ENCODE measurements around the gene SMNDC1. TPM values are rescaled to one million over a fixed set of nuclear protein-coding genes. Genes with fewer than 3 reads are reported as not detected.

SMNDC1 gene
- total and polyA plus RNA-seq, 2 of the 4 experiments (the other 2 are of a cell fraction), result 3.9 to 15.1 TPM

- H3K56ac ChIP-seq (ENCODE audit: extremely low read depth, insufficient read depth, low read length), result no peak overlapping the region
- H2BK20ac ChIP-seq (ENCODE audit: low read depth, low read length), result no peak overlapping the region
- dilution Hi-C loops (cut with HindIII; ENCODE audit: low sequenced_read_pairs, unreplicated experiment) (no loop called here), in situ Hi-C loops (cut with MboI; ENCODE audit: low sequenced_read_pairs) (no loop called here), intact Hi-C loops (cut with micrococcal nuclease) (no loop called here)
- no peak overlapping the region for H3K4ac ChIP-seq (ENCODE audit: low read depth, low read length)
- H3K4me3 ChIP-seq (ENCODE audit: insufficient read depth, low read depth, low read length), result no peak overlapping the region
- H3K4me1 ChIP-seq (ENCODE audit: control insufficient read depth, insufficient read depth, low read length), result no peaks in the 10 kb centered on the region; the same call in 1 of the 2 replicates
- H3K9me1 ChIP-seq (ENCODE audit: insufficient read depth, low read length), result no peaks in the 10 kb centered on the region
- H2BK5ac ChIP-seq (ENCODE audit: low read depth, low read length, poor library complexity, severe bottlenecking), result no peak overlapping the region
- ChIA-PET POLR2A (ENCODE audit: unreplicated experiment) (no interaction called here), CTCF (interaction anchor here (0.5 to 0.9 kb wide), 2 partner anchors 21 to 364 kb away, joined by 4 read pairs; no protein-coding TSS in a partner anchor)
- H3K14ac ChIP-seq (replicated peaks; ENCODE audit: low read depth, low read length), result no peak overlapping the region
- no TSS peak for BruUV-seq (replicated peaks)
- H4K5ac ChIP-seq (ENCODE audit: low read depth, low read length), result no peak overlapping the region
- H4K20me1 ChIP-seq (ENCODE audit: insufficient read depth, low read length), result no peaks in the 10 kb centered on the region
- ATAC-seq (ENCODE audit: low read depth), result no peak
- H2AK5ac ChIP-seq (ENCODE audit: low read depth, low read length), result no peak overlapping the region
- no peak for DNase-seq
- H3K9me3 ChIP-seq (ENCODE audit: control insufficient read depth, insufficient read depth, low read length), result no peaks in the 10 kb centered on the region
- no peak overlapping the region for H4K8ac ChIP-seq (ENCODE audit: low read depth in 2 of 2, low read length in 2 of 2)
- H3K36me3 ChIP-seq (ENCODE audit: control insufficient read depth, insufficient read depth, low read length), result no peaks in the 10 kb centered on the region
- WGBS, 2 experiments (ENCODE audit: extremely low coverage in 2 of 2, insufficient read length in 1 of 2), result no CpG with 5 or more reads among the region's 1 CpG
- H2AK9ac ChIP-seq (replicated peaks; ENCODE audit: low read depth, low read length, poor library complexity), result no peak overlapping the region
- H2AFZ ChIP-seq (replicated peaks; ENCODE audit: low read length, poor library complexity), result no peak overlapping the region
- TF ChIP-seq FOS (IDR thresholded peaks at IDR 0.05; ENCODE audit: low read depth, low read length) (no peak), BHLHE40 (IDR thresholded peaks at IDR 0.05; ENCODE audit: low read depth, low read length) (no peak), CEBPB (IDR thresholded peaks at IDR 0.05; ENCODE audit: low read depth, low read length) (no peak), MAZ (IDR thresholded peaks at IDR 0.05; ENCODE audit: borderline replicate concordance, low read depth, low read length) (no peak), NFE2L2 (IDR thresholded peaks at IDR 0.05; ENCODE audit: low read depth, low read length) (no peak), ELK1 (IDR thresholded peaks at IDR 0.05; ENCODE audit: borderline replicate concordance, low read depth, low read length) (no peak), POLR2A (IDR thresholded peaks at IDR 0.05; ENCODE audit: low read depth, low read length) (no peak), RFX5 (IDR thresholded peaks at IDR 0.05; ENCODE audit: low read depth, low read length) (no peak), CTCF (conservative IDR thresholded peaks at IDR 0.05; ENCODE audit: low read depth, low read length) (no peak), RCOR1 (IDR thresholded peaks at IDR 0.05; ENCODE audit: insufficient replicate concordance, low read length) (no peak), CHD1 (IDR thresholded peaks at IDR 0.05; ENCODE audit: low read depth, low read length) (no peak)
- no peaks in the 10 kb centered on the region for H3K27me3 ChIP-seq (ENCODE audit: control insufficient read depth, insufficient read depth, low read length)
- H3K9ac ChIP-seq (ENCODE audit: low read depth, low read length), result no peak overlapping the region
- H3K79me1 ChIP-seq (ENCODE audit: low read depth in 1 of 2, low read length in 2 of 2), result no peaks in the 10 kb centered on the region
- H3K4me2 ChIP-seq (ENCODE audit: low read depth, low read length), result no peak overlapping the region
- no peak overlapping the region for H2BK15ac ChIP-seq (ENCODE audit: low read depth, low read length)
- no peak overlapping the region for H3K27ac ChIP-seq (ENCODE audit: insufficient read depth, low read length)
- no peak overlapping the region for H2BK120ac ChIP-seq (ENCODE audit: low read depth, low read length)
- no peak overlapping the region for H3K23ac ChIP-seq (ENCODE audit: low read depth, low read length)
- no peak overlapping the region for H3K18ac ChIP-seq (ENCODE audit: low read depth, low read length)
- H4K91ac ChIP-seq (ENCODE audit: insufficient read depth, low read depth, low read length), result no peak overlapping the region
Measured at GRCh38 chr10:110258542-110258941, 46.2 kb downstream of the SMNDC1 start.
